HG03045 (cell line): Measurements from ENCODE around the gene ELL.

Experiments used
- ATAC-seq: cut with Tn5 transposase; IDR thresholded peaks from one replicate; pipeline ENCODE4 v1.9.1; 2021; ENCODE audit warnings: mild to moderate bottlenecking, moderate library complexity; ENCODE audit not compliant: unreplicated experiment

Gene ELL

DNA sequence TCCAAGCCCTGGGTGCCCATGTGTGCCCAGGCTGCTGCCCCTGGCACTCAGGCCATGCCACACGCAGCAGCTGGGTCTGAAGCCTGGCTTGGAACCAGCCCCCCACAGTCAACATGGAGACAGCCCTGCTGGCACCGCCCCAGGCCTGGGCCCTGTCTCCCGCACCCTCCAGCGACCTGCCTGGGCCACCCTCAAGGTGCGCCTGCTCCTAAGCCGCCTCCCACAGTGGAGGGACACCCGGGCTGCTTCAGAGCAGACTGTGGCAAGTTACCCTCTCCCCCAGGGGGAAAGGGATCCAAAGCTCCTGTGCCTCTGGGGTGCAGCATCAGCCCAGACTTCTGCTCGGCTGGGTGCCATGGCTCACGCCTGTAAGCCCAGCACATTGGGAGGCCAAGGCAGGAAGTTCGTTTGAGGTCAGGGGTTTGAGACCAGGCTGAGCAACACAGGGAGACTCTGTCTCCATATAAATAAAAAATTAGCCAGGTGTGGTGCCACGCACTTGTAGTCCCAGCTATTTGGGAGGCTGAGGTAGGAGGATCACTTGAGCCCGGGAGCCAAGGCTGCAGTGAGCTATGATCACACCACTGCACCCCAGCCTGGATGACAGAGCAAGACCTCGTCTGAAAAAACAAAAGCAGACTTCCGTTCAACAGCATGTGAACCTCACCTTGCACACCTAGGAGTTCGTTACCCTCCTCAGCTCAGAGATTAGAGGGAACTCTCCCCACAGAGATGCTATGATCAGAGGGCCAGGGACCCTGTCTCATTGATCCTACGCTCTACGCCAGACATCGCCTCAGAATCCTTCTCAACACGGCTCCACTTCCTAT lies 15.6 kb downstream of the ELL start:
- ATAC-seq = no peak

DNA sequence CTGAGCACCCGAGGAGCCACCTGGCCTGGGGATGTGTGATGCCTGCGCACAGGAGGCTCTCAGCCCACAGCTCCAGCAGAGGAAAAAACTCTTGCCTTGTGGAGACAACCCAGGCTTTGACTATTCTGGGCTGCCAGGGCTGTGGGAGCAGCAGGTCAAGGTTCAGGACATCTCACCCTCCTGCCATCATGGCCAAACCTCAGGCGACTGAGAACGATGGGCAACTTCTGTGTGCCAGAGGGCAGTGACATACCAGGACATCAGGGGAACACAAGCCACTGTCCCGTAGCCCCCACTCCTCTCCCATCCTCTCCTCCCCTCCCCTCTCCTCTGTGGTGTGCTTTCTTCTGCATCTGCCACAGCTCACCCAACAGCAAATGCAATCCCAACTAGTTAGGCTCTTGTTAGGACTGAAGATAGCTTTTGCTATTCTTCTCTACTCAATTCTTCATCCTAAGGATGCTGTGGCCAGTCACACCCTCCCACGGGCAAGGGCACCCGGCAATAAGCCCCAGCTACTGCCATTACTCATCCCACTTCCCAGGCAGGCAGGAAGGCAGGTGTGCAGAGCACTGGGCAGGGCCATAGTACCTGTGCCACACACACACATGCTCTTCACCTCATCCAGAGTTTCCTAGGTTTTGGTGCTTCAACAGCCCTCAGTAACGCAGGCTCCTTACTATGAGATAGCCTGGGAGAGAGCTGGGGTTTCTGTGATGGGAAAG lies 16.8 kb downstream of the ELL start:
- no peak for ATAC-seq

- ATAC-seq = no peak
Measured at GRCh38 chr19:18503971-18504885, 17.6 kb downstream of the ELL start.

DNA sequence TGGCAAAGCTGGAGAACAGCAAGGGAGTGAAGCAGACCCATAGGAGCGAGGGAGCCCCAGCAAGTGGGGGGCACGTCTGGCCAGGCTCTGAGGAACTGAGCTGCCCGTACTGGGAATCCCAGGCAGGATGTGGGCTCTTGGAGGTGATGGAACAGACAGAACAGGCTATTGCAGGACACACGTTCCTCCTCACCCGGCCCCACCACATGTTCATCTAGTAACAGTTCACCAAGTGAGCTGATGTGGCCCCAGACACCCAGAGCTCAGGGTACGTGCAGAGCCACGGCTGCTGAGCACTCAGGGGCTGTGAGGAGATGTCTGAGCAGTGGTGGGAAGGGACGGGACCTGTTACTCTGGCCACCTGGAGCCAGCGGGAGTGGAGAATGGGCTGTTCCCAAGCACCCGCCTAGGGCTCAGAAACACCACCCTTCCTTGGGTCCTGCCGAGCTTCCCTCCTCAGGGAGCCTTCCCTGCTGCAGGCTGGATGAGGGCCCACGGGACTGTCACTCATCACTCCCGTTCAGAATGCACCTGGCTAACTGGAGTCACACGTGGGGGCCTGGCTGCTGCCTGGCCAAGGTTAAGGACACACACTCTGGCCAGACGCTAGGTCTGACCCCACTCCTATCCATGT lies 18.4 kb downstream of the ELL start:
- ATAC-seq = no peak

- ATAC-seq = no peak
Measured at GRCh38 chr19:18502638-18503294, 19.1 kb downstream of the ELL start.

DNA sequence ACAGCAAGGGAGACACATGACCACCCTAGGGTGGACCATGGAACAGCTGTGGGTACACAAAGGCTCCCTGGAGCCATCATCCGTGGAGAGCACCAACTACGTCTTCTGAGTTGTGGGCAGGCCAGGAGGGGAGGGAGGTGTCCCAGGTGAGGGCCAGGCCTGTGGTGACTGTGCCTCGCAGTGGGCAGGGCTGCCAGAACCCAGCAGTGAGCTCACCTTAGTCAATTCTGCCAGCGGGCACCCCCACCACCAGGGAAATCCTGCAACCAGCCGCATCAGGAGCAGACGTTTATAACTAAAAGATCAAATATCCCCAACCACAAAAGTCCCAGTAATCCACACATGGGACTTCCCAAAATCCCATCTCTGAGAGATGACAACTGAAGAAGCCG lies 19.6 kb downstream of the ELL start:
- ATAC-seq = no peak

GRCh38 chr19:18501832-18502231 lies 20.0 kb downstream of the ELL start:
- no peak for ATAC-seq

- ATAC-seq = no peak
Measured at GRCh38 chr19:18501351-18501750, 20.5 kb downstream of the ELL start.

GRCh38 chr19:18500799-18501198 lies 21.1 kb downstream of the ELL start:
- no peak for ATAC-seq

DNA sequence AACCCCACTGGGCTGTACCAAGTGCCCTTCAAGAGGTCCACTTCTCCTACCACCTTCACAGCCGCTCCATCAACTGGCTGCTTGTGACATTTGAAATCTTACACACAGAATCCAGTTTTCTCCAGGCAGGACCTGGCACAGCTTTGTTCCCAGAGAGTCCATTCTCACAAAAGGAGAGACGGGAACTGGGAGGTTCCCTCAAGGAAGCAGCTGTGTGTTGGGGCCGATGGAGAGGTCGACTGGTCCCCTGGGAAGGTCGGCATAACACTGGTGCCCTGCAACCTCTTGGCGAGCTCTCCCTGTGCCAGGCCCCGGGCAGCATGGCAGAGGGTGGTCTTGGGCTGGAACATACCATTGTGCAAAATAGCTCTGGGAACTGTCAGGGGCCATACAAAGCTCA lies 21.5 kb downstream of the ELL start:
- no peak for ATAC-seq

GRCh38 chr19:18499055-18499775 lies 22.7 kb downstream of the ELL start:
- ATAC-seq = no peak

DNA sequence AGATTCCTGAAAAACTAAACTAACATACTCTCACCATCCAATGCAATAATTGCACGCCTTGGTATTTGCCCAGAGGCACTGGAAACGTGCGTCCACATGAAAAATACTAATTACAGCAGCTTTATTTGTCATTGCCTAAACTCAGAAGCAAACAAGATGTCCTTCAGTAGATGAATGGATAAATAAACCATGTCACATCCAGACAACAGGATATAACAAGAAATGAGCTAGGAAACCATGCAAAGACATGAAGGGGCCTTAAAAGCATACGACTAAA lies 25.0 kb downstream of the ELL start:
- ATAC-seq = no peak

GRCh38 chr19:18496167-18496979 lies 25.5 kb downstream of the ELL start:
- ATAC-seq = no peak

- no peak for ATAC-seq
Measured at GRCh38 chr19:18495204-18495911, 26.5 kb downstream of the ELL start.

DNA sequence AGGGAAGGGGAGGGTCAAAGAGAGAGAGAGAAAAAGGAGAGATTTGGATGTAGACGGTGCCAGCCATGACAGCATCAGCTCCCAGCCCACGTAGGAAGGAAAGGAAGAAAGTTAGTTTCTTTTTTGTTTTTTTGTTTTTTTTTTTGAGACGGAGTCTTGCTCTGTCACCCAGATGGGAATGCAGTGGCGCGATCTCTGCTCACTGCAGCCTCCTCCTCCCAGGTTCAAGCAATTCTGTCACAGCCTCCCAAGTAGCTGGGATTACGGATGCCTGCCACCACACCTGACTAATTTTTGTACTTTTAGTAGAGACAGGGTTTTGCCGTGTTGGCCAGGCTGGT lies 27.6 kb downstream of the ELL start:
- ATAC-seq = no peak

- ATAC-seq = no peak
Measured at GRCh38 chr19:18493440-18494266, 28.2 kb downstream of the ELL start.

DNA sequence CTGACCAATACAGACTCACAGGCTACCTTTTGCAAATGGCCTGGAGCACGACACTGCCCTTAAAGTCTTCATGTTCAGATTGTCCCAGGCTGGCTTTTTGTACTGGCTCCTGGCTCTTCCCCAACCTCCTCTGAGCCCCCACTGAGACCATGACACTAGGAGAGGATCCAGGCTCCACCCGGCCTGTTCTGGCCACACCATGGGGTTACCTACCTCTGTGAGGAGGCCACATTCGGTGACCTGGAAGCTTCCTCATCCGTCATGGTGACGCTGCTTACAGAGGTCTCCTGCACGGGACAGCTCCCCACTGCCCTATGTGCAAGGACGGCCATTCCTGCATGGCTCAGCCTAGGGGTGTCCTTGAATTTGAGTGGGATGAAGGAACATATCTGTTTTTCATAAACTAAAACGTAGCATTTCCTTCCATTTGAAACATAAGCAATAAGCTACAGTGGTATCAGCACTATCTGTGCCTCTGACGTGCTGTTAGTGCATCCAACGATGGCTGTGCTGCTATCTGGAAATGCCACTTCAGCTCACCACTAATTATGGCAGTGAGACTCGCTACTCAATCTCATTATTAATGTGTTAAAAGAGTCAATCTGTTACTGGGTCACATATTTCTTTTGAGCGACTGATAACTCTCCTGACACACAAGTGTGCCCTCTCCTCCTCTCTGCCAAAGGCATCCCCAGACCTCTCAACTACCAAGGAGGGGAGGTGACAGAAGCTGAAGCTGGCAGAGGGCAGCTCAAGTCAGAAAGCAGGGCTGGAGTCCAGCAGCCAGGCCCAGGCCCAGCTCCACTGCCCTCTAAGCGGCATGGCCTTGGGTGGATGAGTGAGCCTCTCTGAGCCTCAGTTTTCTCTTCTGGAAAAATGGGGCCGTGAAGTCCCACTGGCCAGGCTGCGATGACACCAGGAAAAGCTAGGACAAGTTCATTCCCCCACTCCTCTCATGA lies 29.6 kb downstream of the ELL start:
- ATAC-seq = no peak
